Adrenal gland (tissue), 19 donors: ENCODE measurements around the gene BEND5. TPM values are rescaled to one million over a fixed set of nuclear protein-coding genes. Genes with fewer than 3 reads are reported as not detected.

Source experiments
- DNase-seq, 7 donors: peaks; one replicate each; pipeline ENCODE4 v3.0.0-alpha.2; 2019 to 2020
- H3K27ac ChIP-seq, 5 donors: fragments of 200-600 bp; sonication (generic) in 4 of 5; 1 replicate in 3 of 5; 2 replicates in 2 of 5; pipeline versions ENCODE4 v1.5.1 to v1.8.0; 2016 to 2020; ENCODE audit warnings: mild to moderate bottlenecking in 1 of 5
- H3K27me3 ChIP-seq: fragments of 200-600 bp; 2 replicates; pipeline ENCODE4 v1.8.0; 2021
- H3K36me3 ChIP-seq, 2 donors: fragments of 200-600 bp; replicated peaks in 1 of 2; 1 replicate in 1 of 2; 2 replicates in 1 of 2; pipeline versions ENCODE4 v1.5.1 to v1.8.0; 2018 to 2022
- H3K4me1 ChIP-seq, 2 donors: fragments of 200-600 bp; replicated peaks in 1 of 2; 1 replicate in 1 of 2; 2 replicates in 1 of 2; pipeline versions ENCODE4 v1.5.1 to v1.8.0; 2018 to 2021
- H3K4me3 ChIP-seq, 4 donors: fragments of 200-600 bp; sonication (generic) in 3 of 4; one replicate each; pipeline ENCODE4 v1.5.1; 2016 to 2018
- H3K9me3 ChIP-seq, 3 donors: fragments of 200-600 bp; sonication (generic) in 1 of 3; replicated peaks in 1 of 3; 1 replicate in 2 of 3; 2 replicates in 1 of 3; pipeline versions ENCODE4 v1.5.1 to v1.8.0; 2016 to 2021
- CTCF ChIP-seq, 6 experiments: fragments of 450-650 bp in 4 of 6; fragments of 200-600 bp in 2 of 6; sonication (generic) in 1 of 6; IDR thresholded peaks; 1 replicate in 5 of 6; 2 replicates in 1 of 6; pipeline versions ENCODE4 v1.5.1 to v1.8.0; 2016 to 2021; ENCODE audit warnings: antibody characterized with exemption in 6 of 6, mild to moderate bottlenecking in 2 of 6, moderate library complexity in 1 of 6
- POLR2A ChIP-seq, 2 donors: fragments of 450-650 bp; IDR thresholded peaks; one replicate each; pipeline ENCODE4 v1.6.1; 2017; ENCODE audit warnings: antibody characterized with exemption in 2 of 2, mild to moderate bottlenecking in 2 of 2, moderate library complexity in 1 of 2
- WGBS, 4 donors: extraction: QIAGEN DNeasy Blood & Tissue Kit in 2 of 4; methylation state at CpG; one replicate each; pipeline versions ENCODE4 v1.1.5 to v1.1.7; 2013 to 2017; 5-methylcytosine and 5-hydroxymethylcytosine counted together
- intact Hi-C, 2 donors: fragments of 100-400 bp; cut with DNase I; formaldehyde crosslinking; loops; one replicate each; pipeline versions ENCODE4 v1.14.1 to v1.15.0; 2022 to 2023
- long read RNA-seq, 10 donors: library from polyadenylated mRNA in 3 of 10; unstranded in 2 of 10; stranded (forward) in 1 of 10; transcript quantifications; one replicate each; pipeline ENCODE4 v2.0.0 and lab custom pipeline, GENCODE V29; 2021 to 2026
- polyA plus RNA-seq, 3 donors: library from polyadenylated mRNA; stranded (reverse); fragments of 200-250 nt in 2 of 3; fragments of 350-450 nt in 1 of 3; fragmentation: Illumina TruSeq in 1 of 3; extraction: RNeasy Lipid Tissue Mini Kit (QIAGEN cat#74804) in 1 of 3; gene quantifications; one replicate each; pipeline ENCODE4 v1.2.3, GENCODE V29; 2013 to 2014
- total RNA-seq, 9 donors: library from RNA; depleted of rRNA in 4 of 9; stranded (reverse); fragments of >200 nt in 4 of 9; fragments of 120-200 nt in 1 of 9; fragmentation: NEBNext Ultra II Directional in 1 of 9; extraction: Animal tissue kit (Norgen Biotek cat#: 25700) in 1 of 9; gene quantifications; one replicate each; pipeline versions ENCODE4 v1.1.0 to v1.2.4, GENCODE V29; 2013 to 2023
- donor health status: healthy with polysubstance abuse.
- donor health status: Bipolar disorder and iron deficiency.
- donor health status: DM: yes; HTN: yes; CAD: no.
- donor health status: DM: no; HTN: no; CAD: no.
- donor health status: DM: no; HTN: no; CAD: no.
- donor health status: DM: yes; HTN: yes; CAD: no.

BEND5 gene, protein sequence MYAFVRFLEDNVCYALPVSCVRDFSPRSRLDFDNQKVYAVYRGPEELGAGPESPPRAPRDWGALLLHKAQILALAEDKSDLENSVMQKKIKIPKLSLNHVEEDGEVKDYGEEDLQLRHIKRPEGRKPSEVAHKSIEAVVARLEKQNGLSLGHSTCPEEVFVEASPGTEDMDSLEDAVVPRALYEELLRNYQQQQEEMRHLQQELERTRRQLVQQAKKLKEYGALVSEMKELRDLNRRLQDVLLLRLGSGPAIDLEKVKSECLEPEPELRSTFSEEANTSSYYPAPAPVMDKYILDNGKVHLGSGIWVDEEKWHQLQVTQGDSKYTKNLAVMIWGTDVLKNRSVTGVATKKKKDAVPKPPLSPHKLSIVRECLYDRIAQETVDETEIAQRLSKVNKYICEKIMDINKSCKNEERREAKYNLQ
- total RNA-seq (10 to 100 TPM in 1 of 9 donors, 1 to 10 TPM in 8; 2.2 to 17.2 (median 8.0) TPM), polyA plus RNA-seq (10 to 100 TPM; 11.2 to 20.4 (median 14.3) TPM)
- long read RNA-seq, donor 1, partial matches to known transcripts: 0 of 3 reads
- long read RNA-seq, donor 1, other reads (novel, unspliced or antisense): 0 of 3 reads
- long read RNA-seq, donor 2, partial matches to known transcripts: 0 of 2 reads
- long read RNA-seq, donor 2, other reads (novel, unspliced or antisense): 0 of 2 reads
- long read RNA-seq, donor 3, partial matches to known transcripts: 0 of 1 reads
- long read RNA-seq, donor 3, other reads (novel, unspliced or antisense): 0 of 1 reads
- long read RNA-seq, donor 4, partial matches to known transcripts: 0 of 1 reads
- long read RNA-seq, donor 4, other reads (novel, unspliced or antisense): 1 of 1 reads
- long read RNA-seq, donor 5, transcript BEND5-201 (6 exons, 1,716 nt): major isoform, 5 of 13 reads
- long read RNA-seq, donor 5, partial matches to known transcripts: 0 of 13 reads
- long read RNA-seq, donor 5, other reads (novel, unspliced or antisense): 5 of 13 reads
- long read RNA-seq, donor 6, partial matches to known transcripts: 0 of 3 reads
- long read RNA-seq, donor 6, other reads (novel, unspliced or antisense): 1 of 3 reads
- long read RNA-seq, donor 7, partial matches to known transcripts: 0 of 1 reads
- long read RNA-seq, donor 7, other reads (novel, unspliced or antisense): 0 of 1 reads
- long read RNA-seq, donor 8, partial matches to known transcripts: 0 of 3 reads
- long read RNA-seq, donor 8, other reads (novel, unspliced or antisense): 0 of 3 reads
- long read RNA-seq, donor 9, partial matches to known transcripts: 0 of 1 reads
- long read RNA-seq, donor 9, other reads (novel, unspliced or antisense): 0 of 1 reads
- long read RNA-seq, donor 10: 0 reads

DNA sequence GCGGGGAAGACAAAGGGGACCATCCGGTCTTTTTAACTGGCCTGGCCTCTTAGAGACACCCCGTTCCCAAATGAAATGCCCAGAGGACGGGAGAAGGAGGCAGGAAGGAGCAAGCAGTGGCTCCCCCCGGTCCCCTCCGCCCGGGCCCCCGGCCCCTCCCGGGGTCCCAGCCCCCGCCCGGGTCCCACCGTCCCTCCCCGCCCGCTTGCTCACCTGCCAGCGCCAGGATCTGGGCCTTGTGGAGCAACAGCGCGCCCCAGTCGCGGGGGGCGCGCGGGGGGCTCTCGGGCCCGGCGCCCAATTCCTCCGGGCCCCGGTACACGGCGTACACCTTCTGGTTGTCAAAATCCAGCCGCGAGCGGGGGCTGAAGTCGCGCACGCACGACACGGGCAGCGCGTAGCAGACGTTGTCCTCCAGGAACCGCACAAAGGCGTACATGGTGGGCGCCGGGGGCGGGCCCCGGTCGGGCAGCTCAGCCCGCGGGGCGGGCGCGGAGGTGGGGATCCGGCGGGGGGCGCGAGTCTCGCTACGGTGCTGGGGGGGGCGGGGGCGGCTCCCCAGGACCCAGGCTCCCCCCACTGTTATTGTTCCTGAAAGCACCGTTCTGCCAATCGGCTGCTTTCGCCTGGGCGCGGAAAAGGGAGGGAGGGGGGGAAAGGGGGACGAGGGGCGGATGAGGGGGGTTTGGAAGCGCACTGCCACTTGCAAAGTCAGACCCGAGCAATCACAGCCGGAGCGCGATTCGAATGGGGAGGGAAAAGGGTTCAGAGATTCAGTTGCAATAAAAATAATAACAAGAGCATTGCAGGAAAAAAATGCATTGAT is at the start of gene BEND5:
TSS of gene BEND5 (minus strand) at position 499 of the 826 bp plus-strand sequence. CDS start at position 439, 60 bp downstream.
- Histone ChIP-seq H3K4me1 (peaks cover 8 to 18% of the 10 kb centered on the region in 2 donors), H3K36me3 (no peaks in the 10 kb centered on the region), H3K27me3 (no peaks in the 10 kb centered on the region), H3K27ac (peak within 1 kb of the TSS in 3 of 5 donors; percentile 65 to 74 (median 66)), H3K4me3 (peak within 1 kb of the TSS; percentile 31 to 78 (median 76)), H3K9me3 (no peaks in the 10 kb centered on the region)
- DNase-seq: peak; percentile 61 to 82 (median 71)
- intact Hi-C loops: no loop called here
- TF ChIP-seq CTCF (IDR thresholded peaks at IDR 0.05) (no peak), POLR2A (IDR thresholded peaks at IDR 0.05) (no peak)
- 0 to 2% (median 1%) methylated on average over 17 to 73 of the region's 73 CpGs for WGBS, 4 donors

DNA sequence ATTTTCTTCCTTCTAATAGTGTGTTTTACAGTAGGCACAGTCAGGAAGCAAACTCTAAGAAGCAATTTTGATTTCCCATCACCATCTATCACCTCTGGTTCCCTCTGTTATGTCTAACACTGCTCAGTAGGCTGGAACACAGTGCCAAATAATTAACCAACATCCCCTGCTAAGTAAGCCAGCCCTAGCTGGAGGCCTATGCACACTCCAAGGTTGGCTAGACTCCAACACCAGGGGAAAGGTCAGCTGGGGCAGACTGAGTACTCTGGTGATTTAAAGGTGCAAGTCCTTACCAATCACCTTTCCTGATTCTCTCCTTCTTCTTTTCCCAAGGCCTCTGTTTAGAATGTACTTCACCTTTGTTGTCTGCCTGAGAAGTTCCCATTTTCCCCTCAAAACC is 46.5 kb upstream of the BEND5 start:
- Histone ChIP-seq H3K9me3 (no peaks in the 10 kb centered on the region), H3K27me3 (no peaks in the 10 kb centered on the region), H3K36me3 (no peaks in the 10 kb centered on the region), H3K27ac (no peak overlapping the region), H3K4me1 (no peaks in the 10 kb centered on the region), H3K4me3 (no peak overlapping the region)
- no peak for TF ChIP-seq POLR2A (IDR thresholded peaks at IDR 0.05)
- no peak for TF ChIP-seq CTCF (IDR thresholded peaks at IDR 0.05)
- intact Hi-C loops: no loop called here
- DNase-seq: peak in 3 of 7 donors; percentile 23 to 44 (median 39)

- 91 to 94% (median 93%) methylated on average over 3 of the region's 3 CpGs for WGBS, 4 donors
- no peaks in the 10 kb centered on the region for H3K27me3 ChIP-seq
- TF ChIP-seq CTCF (IDR thresholded peaks at IDR 0.05) (no peak), POLR2A (IDR thresholded peaks at IDR 0.05) (no peak)
These were observed 43.8 kb upstream of the BEND5 start for GRCh38 chr1:48820491-48820890.

More at GRCh38 chr1:48820491-48820890, 43.8 kb upstream of the BEND5 start:
- Histone ChIP-seq H3K27ac (no peak overlapping the region), H3K36me3 (no peaks in the 10 kb centered on the region), H3K9me3 (no peaks in the 10 kb centered on the region), H3K4me3 (no peak overlapping the region), H3K4me1 (no peaks in the 10 kb centered on the region)
- intact Hi-C loops: no loop called here
- DNase-seq: no peak
